Activated CD4-positive, alpha-beta T cell treated with anti-CD3 and anti-CD28 coated beads, Interleukin-2, amount 50 U/mL, for 16 hours (primary cell): ENCODE results near the gene STK36.
A peak's percentile ranks its signal among the peaks of the same experiment; 100 is the strongest.

ENCODE experiments used
- DNase-seq: peaks from one replicate; pipeline ENCODE4 v3.0.0-alpha.2; 2020

Gene STK36

GRCh38 chr2:218671654-218672566, at the start of gene STK36, which contains the start of gene RNF25:
TSS of gene STK36 (plus strand) at chr2:218672086. CDS start at chr2:218672830, 744 bp downstream.
TSS of gene RNF25 (minus strand) at chr2:218672002. CDS start at chr2:218671970, 32 bp downstream.
- peak; percentile 91 for DNase-seq

- DNase-seq: no peak
Measured at GRCh38 chr2:218622606-218623365, 49.1 kb upstream of the STK36 start.

- no peak for DNase-seq
Measured at GRCh38 chr2:218623366-218623705, 48.5 kb upstream of the STK36 start.

GRCh38 chr2:218626369-218626768, 45.5 kb upstream of the STK36 start:
- DNase-seq: no peak

- DNase-seq: no peak
Measured at GRCh38 chr2:218627939-218628338, 43.9 kb upstream of the STK36 start.

- no peak for DNase-seq
Measured at GRCh38 chr2:218631837-218632236, 40.0 kb upstream of the STK36 start.

- no peak for DNase-seq
Measured at GRCh38 chr2:218635719-218636118, 36.2 kb upstream of the STK36 start.

GRCh38 chr2:218638372-218638771, 33.5 kb upstream of the STK36 start:
- no peak for DNase-seq

- DNase-seq: no peak
Measured at GRCh38 chr2:218642121-218642656, 29.7 kb upstream of the STK36 start.

- no peak for DNase-seq
Measured at GRCh38 chr2:218642786-218643185, 29.1 kb upstream of the STK36 start.

- DNase-seq: no peak
Measured at GRCh38 chr2:218643751-218644310, 28.1 kb upstream of the STK36 start.

- DNase-seq: no peak
Measured at GRCh38 chr2:218644721-218645120, 27.2 kb upstream of the STK36 start.

GRCh38 chr2:218645126-218645525, 26.8 kb upstream of the STK36 start:
- no peak for DNase-seq

- DNase-seq: peak; percentile 56
Measured at GRCh38 chr2:218648088-218648786, 23.6 kb upstream of the STK36 start.

GRCh38 chr2:218648787-218649100, 23.1 kb upstream of the STK36 start:
- no peak for DNase-seq

- no peak for DNase-seq
Measured at GRCh38 chr2:218655751-218656150, 16.1 kb upstream of the STK36 start.

- DNase-seq: peak; percentile 54
Measured at GRCh38 chr2:218658671-218659257, 13.1 kb upstream of the STK36 start.

- DNase-seq: peak; percentile 97
Measured at GRCh38 chr2:218659258-218659987, 12.5 kb upstream of the STK36 start, which contains the start of the genes BCS1L and ZNF142. TSS of gene BCS1L (plus strand) at chr2:218659683. CDS start at chr2:218660988, 1,305 bp downstream. TSS of gene ZNF142 (minus strand) at chr2:218659623. CDS start at chr2:218656429, 3,194 bp downstream.

- DNase-seq: no peak
Measured at GRCh38 chr2:218659988-218660358, 11.9 kb upstream of the STK36 start.

GRCh38 chr2:218662377-218662776, 9.5 kb upstream of the STK36 start:
- DNase-seq: no peak

- DNase-seq: no peak
Measured at GRCh38 chr2:218662827-218663226, 9.1 kb upstream of the STK36 start.

GRCh38 chr2:218663901-218664300, 8.0 kb upstream of the STK36 start:
- DNase-seq: no peak
